Amniotic stem cell (primary cell): ENCODE data around the gene ABCA3.
A peak's percentile ranks its signal among the peaks of the same experiment; 100 is the strongest.
"Not testable (repeated sequence)": the region's sequence is repeated elsewhere in the genome, so short reads cannot be mapped to it uniquely, and the experiment has no call there.

ENCODE experiments used
- DNase-seq: peaks from one replicate; lab custom pipeline; 2025; lab: John Stamatoyannopoulos, UW

Gene ABCA3

DNA sequence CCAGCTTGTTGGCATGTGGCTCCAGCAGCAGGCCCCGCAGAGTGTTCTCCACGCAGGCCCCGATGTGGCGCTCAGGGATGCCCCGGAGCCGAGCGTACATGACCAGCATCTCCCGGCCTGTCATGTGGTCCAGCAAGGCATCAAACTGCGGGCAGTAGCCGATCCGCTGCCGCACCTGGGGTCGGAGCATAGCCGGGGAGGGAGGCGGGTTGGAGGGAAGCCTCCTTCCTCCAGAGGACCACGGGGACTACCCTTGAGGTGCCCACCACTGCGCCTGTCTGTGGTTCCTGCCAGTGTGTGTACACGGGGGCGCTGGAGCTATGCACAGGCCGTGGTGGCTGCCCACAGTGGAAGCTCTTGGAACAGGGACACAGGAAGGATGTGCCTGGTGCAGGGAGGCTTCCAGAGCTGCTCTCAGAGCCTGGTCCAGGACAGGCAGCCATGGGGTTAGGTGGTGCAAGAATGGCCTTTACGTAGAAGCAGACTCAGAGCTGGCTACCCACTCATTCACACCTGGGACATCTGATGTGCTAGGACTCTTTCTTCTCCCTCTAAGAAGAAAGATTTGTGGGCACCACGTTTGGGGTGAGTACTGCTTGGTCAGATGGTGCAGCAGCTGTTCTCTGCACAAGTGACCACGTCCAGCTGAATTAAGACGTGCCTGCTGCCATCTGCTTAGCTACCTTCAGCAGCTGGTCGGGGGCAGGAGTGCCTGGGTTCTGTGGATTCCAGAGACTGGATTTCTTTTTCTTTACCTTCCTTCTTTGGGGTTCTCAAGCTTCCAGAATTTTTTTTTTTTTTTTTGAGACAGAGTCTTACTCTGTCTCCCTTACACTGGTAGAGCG, 61.4 kb downstream of the ABCA3 start:
- no peak for DNase-seq

DNA sequence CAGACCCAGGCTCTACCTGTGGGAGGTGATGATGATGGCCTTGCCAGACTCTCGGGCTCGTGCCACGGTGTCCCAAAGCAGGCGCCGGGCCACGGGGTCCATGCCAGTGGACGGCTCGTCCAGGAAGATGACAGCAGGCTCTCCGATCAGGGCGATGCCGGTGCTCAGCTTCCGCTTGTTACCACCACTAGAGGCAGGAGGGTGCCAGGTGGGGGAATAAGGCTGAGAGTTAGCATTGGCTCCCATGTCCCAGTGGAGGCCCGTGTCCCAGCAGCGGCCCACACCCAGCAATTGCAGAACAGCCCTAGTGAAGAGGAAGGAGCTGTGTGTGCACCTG, 62.3 kb downstream of the ABCA3 start:
- no peak for DNase-seq

GRCh38 chr16:2277466-2278271, 62.9 kb downstream of the ABCA3 start:
- DNase-seq: no peak

GRCh38 chr16:2276368-2277195, 63.9 kb downstream of the ABCA3 start:
- no peak for DNase-seq

GRCh38 chr16:2275476-2276367, 64.8 kb downstream of the ABCA3 start:
- no peak for DNase-seq

GRCh38 chr16:2273931-2274330, 66.6 kb downstream of the ABCA3 start:
- DNase-seq: no peak

DNA sequence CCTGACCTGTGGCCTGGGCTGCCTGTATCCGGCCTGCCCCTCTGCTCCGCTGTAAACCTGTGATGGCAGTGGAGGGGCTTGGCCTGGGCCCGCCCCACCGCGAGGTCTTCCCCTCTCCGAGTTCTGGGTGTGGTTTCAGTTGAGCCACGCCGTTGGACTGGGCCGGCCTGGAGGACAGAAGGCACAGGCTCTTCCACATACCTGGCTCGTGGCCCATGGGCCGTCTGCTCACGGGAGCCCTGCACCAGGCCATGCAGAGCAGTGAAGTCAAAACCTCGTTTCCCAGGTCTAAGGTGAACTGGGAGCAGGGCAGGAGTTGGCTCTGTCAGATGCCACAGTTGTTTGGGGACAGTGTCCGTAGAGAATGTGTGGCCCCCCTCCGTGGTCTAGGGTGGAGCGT, 67.0 kb downstream of the ABCA3 start:
- DNase-seq: no peak

GRCh38 chr16:2271848-2272461, 68.6 kb downstream of the ABCA3 start:
- no peak for DNase-seq

- no peak for DNase-seq
These were observed 69.7 kb downstream of the ABCA3 start for GRCh38 chr16:2270588-2271470.

DNA sequence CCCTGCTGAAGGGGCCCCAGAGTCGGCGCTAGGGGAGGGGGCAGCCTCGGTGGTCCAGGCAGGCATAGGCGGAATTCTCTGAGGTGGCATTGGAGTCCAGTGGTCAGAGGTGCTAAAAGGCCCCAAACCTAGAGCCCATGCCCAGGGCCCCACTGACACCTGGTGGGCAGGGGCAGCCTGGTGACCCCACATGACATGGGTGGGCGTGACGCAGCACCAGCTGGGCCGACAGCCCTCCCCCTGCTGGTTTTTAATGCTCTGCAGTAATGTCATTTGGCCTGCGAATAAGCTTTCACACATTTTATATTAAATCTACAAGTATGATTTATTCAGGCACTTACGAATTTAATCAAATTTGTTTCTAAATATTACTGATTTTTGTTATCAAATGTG, 70.5 kb downstream of the ABCA3 start:
- no peak for DNase-seq

DNA sequence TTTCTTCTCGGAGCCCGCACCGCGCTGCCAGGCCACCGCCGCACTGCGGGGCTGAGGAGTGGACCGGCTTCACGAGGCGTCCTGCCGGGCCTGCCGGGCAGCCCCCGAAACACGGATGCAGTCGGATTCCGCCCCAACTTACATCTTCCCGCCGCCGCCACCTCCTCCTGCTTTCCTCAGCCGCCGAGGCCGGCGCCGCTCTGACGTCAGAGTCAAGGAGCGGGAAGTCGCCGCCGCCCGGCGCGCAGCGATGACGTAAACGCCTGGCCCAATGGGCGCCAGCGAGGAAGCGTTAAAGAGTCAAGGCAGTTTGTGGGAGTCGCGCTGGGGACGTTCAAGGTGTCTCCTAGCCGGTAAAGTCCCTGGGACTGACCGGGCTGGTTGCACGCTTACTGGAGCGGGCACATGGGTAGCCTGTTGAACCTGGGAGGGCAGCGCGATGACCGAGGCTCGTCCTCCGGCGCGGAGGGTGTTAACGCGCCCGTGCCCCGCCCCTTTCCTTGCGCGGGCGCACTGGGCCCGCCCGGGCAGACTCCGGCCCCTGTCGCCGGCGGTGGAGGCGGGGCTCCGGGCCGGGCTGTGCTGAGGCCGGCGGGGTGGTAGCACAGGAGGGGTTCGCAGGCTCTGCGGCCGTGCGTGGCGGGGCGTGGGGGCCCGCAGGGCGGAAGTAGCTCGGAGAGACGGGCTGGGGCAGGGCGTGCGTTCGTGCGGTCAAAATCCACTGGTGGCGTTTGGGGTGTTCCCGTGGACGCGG, 72.4 kb downstream of the ABCA3 start, which contains the start of gene RNPS1:
Gene RNPS1, minus strand, starts transcription at position 214 of the 754 bp plus-strand sequence. CDS start 3,483 bp downstream, outside the sequence.
- peak; percentile 74 for DNase-seq

DNA sequence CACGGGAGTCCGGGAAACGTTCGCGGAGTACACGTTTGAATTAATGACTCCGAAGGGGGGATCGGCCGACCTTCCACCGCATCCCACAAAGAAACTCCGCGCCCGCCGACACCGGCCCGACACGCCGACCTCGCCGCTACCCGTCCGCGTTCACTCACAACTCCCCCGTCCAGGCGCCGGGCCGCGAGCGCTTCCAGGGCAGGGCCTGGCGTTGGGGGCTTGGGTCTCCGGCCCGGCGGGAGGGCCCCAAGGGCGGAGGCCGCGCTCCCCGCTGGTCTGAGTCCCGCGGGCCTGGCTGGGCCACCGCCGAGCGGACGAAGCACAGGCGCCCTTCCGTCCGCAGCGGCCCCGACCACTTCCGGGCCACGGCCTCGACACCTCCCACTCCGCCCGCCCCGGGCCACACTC, 73.0 kb downstream of the ABCA3 start:
- not testable (repeated sequence) for DNase-seq

- DNase-seq: not testable (repeated sequence)
These were observed 73.6 kb downstream of the ABCA3 start for GRCh38 chr16:2266887-2267286.

GRCh38 chr16:2263026-2263425, 77.5 kb downstream of the ABCA3 start:
- not testable (repeated sequence) for DNase-seq

DNA sequence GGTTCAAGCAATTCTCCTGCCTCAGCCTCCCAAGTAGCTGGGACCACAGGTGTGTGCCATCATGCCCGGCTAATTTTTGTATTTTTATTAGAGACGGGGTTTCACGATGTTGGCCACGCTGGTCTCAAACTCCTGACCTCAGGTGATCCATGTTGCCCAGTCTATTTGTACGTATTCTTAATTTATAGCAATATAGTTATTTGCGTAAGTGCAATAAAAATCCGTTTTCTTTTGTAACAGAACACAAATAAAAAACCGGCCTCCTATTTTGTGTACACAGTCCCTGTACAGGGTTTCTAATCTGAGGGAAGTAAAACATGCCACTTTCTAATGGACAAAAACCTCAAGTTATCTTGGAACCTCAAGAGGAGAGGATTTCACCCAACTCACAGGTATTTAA, 80.3 kb downstream of the ABCA3 start:
- DNase-seq: no peak

DNA sequence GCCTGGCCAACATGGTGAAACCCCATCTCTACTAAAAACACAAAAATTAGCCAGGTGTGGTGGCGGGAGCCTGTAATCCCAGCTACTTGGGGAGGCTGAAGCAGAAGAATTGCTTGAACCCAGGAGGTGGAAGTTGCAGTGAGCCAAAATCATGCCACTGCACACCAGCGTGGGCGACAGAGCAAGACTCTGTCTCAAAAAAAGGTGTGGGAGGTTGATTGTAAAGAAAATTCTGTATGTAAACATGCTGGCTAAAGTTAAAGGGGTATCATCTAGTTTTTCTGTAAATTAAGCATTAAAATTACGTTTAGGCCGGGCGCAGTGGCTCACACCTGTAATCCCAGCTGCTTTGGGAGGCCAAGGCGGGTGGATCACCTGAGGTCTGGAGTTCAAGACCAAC, 82.0 kb downstream of the ABCA3 start:
- not testable (repeated sequence) for DNase-seq

DNA sequence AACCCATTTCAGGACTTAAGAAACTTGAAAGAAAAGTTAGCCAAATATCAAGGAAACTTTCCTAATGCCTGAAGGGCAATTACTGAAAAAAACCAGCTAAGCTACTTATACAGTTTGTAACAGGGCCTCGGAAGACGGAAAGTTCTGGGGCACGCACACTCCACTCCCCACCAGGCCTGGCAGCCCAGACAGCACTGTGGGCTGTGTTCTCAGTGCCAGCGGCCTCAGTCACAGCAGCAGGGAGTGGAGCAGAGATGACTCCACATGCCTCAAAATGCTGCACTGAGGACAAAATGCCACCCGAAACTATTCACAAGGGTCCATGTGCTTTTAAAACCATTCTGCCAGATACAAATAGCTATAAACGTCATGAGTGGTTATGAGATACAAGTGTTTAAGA, 82.8 kb downstream of the ABCA3 start:
- DNase-seq: no peak

DNA sequence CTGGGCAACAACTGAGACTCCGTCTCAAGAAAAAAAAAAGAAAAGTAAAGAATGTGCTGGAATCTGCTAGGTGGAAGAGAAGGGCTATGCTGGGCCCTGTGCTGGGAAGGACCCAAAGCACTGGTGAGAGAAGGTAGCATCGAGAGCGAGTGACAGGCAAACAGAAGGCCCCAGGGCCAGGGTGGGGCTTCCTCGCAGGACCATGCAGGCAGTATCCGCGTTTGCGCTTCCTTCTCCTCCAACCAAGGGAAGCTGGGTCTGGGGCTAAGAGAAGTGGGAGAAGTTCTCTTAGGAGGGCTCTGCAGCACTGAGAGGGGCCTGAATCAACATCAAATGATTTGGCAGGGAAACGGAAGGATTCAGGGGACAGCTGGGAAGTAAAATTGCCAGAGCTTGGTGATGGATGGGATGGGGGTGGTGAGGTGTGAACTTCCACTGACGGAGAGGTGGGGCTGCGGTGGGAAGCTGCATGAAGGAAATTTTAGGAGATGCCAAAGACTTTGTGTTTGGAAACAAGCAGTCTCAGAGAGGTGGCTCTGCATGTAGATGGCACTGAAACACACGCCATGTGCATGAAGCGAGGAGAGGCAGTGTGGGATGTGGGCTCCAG, 83.9 kb downstream of the ABCA3 start:
- DNase-seq: no peak

DNA sequence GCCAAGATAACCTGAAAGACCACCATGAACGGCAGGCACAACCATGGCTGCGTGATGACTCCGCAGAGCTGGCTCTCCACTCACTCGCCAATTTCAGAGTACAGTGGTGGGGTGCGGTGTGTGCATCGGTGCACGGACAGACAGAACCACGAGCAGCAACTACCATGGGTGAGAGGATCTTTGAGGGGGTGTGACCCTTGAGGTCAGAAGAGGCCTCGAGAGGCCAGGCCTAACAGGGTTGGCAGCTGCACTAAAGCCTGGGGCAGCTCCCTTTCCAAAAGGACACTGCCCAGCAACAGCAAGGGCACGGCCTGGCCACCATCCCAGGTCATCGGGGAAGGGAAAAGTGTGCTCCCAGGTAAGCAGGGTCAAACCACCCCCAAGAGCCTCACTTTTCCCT, 87.2 kb downstream of the ABCA3 start:
- no peak for DNase-seq
